ENCODE results near the gene PACS1. TPM values are rescaled to one million over a fixed set of nuclear protein-coding genes. Genes with fewer than 3 reads are reported as not detected.

Gene PACS1
- total and polyA plus RNA-seq, 8 donors, result 14.7 to 269 (median 51.0) TPM

DNA sequence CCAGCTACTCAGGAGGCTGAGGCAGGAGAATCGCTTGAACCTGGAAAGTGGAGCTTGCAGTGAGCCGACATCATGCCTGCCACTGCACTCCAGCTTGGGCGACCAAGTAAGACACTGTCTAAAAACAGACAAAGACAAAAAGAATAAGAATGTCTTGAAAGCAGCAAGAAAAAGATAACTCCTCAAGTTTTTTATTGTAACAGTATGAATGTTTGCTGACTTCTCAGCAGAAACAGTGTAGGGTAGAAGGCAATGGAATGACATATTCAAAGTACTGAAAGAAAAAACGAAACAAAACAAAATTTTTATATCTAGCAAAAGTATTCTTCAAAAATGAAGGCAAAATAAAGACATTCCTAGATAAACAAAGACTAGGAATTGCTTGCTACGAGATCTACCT is 76.9 kb downstream of the PACS1 start:
- 95 to 97% (median 97%) methylated on average over 5 of the region's 5 CpGs for WGBS, 5 donors
- no peaks in the 10 kb centered on the region for H3K36me3 ChIP-seq
- no peak overlapping the region for H3K4me3 ChIP-seq
- no peak overlapping the region for H3K27ac ChIP-seq
- TF ChIP-seq POLR2A (IDR thresholded peaks at IDR 0.05) (no peak), POLR2AphosphoS5 (IDR thresholded peaks at IDR 0.05) (no peak), EP300 (IDR thresholded peaks at IDR 0.05) (no peak)
- TF ChIP-seq, protein P1, sequence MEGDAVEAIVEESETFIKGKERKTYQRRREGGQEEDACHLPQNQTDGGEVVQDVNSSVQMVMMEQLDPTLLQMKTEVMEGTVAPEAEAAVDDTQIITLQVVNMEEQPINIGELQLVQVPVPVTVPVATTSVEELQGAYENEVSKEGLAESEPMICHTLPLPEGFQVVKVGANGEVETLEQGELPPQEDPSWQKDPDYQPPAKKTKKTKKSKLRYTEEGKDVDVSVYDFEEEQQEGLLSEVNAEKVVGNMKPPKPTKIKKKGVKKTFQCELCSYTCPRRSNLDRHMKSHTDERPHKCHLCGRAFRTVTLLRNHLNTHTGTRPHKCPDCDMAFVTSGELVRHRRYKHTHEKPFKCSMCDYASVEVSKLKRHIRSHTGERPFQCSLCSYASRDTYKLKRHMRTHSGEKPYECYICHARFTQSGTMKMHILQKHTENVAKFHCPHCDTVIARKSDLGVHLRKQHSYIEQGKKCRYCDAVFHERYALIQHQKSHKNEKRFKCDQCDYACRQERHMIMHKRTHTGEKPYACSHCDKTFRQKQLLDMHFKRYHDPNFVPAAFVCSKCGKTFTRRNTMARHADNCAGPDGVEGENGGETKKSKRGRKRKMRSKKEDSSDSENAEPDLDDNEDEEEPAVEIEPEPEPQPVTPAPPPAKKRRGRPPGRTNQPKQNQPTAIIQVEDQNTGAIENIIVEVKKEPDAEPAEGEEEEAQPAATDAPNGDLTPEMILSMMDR (IDR thresholded peaks at IDR 0.05), result no peak
- intact Hi-C loops (cut with DNase I; ENCODE audit: low total_unique reads), result no loop called here
- no peaks in the 10 kb centered on the region for H3K9me3 ChIP-seq
- no peaks in the 10 kb centered on the region for H3K27me3 ChIP-seq
- DNase-seq, result no peak
- peaks cover 12 to 44% (median 28%) of the 10 kb centered on the region in 4 donors for H3K4me1 ChIP-seq

DNA sequence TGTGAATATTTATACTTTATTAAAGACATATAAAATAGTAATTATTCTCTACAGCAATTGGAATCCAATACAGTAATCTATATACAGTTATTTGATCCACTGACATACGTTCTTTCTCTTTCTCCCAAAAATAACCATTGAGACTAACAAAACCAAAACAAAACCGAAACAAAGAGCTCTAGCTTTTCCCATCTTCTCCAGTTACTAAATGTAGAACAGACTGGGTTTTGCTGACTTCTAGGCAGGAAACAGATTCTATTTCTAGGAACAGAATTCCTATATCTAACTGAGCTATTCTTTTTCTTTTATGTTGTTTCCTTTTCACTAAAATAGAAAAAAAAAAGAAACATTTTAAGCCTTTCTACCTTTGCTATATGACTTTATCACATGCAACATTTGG is 80.1 kb downstream of the PACS1 start:
- H3K36me3 ChIP-seq, result no peaks in the 10 kb centered on the region
- H3K27me3 ChIP-seq, result no peaks in the 10 kb centered on the region
- WGBS, 5 donors, result 38 to 48% (median 47%) methylated on average over 2 of the region's 2 CpGs
- intact Hi-C loops (cut with DNase I; ENCODE audit: low total_unique reads), result no loop called here
- no peak overlapping the region for H3K27ac ChIP-seq
- peaks cover 0 to 12% (median 3%) of the 10 kb centered on the region in 4 donors for H3K4me1 ChIP-seq
- DNase-seq, result no peak
- H3K9me3 ChIP-seq, result no peaks in the 10 kb centered on the region
- no peak for TF ChIP-seq EP300 (IDR thresholded peaks at IDR 0.05)
- TF ChIP-seq POLR2A (IDR thresholded peaks at IDR 0.05), result no peak
- TF ChIP-seq, protein P1 (IDR thresholded peaks at IDR 0.05), result no peak
- TF ChIP-seq POLR2AphosphoS5 (IDR thresholded peaks at IDR 0.05), result no peak
- H3K4me3 ChIP-seq, result no peak overlapping the region

DNA sequence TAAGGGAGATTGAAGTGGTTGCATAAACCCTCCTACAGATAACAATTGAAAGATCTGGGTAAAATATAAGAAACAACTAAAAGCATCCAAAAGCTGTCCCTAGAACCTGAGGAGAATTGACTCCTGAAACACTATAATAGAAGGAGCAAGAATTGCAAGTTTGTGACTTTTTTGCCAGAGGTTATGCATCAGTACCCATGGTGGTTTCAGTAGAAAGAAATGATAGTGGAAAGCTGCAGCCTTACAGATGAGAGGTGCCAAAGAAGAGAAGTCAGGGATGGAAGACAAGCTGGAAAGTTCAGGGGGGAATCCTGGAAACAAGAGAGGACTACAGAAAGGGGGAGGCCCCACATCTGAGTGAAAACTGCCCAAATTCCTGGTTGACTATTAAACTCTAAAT is 80.7 kb downstream of the PACS1 start:
- Histone ChIP-seq H3K4me1 (peaks cover 0 to 6% (median under 1%) of the 10 kb centered on the region in 4 donors), H3K9me3 (no peaks in the 10 kb centered on the region), H3K27ac (no peak overlapping the region), H3K27me3 (no peaks in the 10 kb centered on the region), H3K4me3 (no peak overlapping the region), H3K36me3 (no peaks in the 10 kb centered on the region)
- intact Hi-C loops (cut with DNase I; ENCODE audit: low total_unique reads), result no loop called here
- no peak for DNase-seq
- TF ChIP-seq POLR2A (IDR thresholded peaks at IDR 0.05), result no peak
- TF ChIP-seq EP300 (IDR thresholded peaks at IDR 0.05), result no peak
- no peak for TF ChIP-seq POLR2AphosphoS5 (IDR thresholded peaks at IDR 0.05)
- TF ChIP-seq, protein P1 (IDR thresholded peaks at IDR 0.05), result no peak

DNA sequence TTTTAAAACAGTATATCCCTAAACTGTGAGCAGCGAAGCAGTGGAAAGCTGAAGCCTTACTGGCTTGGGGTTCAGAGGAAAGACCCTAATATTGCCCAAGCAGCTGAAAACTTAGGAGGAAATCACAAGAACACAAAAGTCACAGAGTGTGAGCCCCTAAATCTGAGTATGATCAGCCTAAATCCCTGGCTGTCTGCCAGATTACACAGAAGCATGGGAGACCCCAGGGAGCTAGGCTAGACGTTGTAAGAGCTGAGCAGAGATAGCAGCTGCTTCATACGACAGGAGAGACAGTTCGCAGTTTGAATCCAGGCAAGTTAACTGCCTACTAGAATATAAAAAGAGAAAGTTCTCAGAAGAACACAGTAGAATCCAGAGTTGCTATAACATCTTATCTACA is 81.2 kb downstream of the PACS1 start:
- Histone ChIP-seq H3K36me3 (no peaks in the 10 kb centered on the region), H3K4me1 (peaks cover 0 to 3% (median 0%) of the 10 kb centered on the region in 4 donors), H3K9me3 (no peaks in the 10 kb centered on the region), H3K4me3 (no peak overlapping the region), H3K27ac (no peak overlapping the region), H3K27me3 (no peaks in the 10 kb centered on the region)
- intact Hi-C loops (cut with DNase I; ENCODE audit: low total_unique reads), result no loop called here
- TF ChIP-seq POLR2A (IDR thresholded peaks at IDR 0.05) (no peak), EP300 (IDR thresholded peaks at IDR 0.05) (no peak), POLR2AphosphoS5 (IDR thresholded peaks at IDR 0.05) (no peak)
- TF ChIP-seq, protein P1 (IDR thresholded peaks at IDR 0.05), result no peak
- WGBS, 5 donors, result 81 to 91% (median 84%) methylated on average over 4 of the region's 4 CpGs
- no peak for DNase-seq

All from stomach (tissue), 9 donors.